ENCODE data around the gene KRTAP29-1. TPM values are rescaled to one million over a fixed set of nuclear protein-coding genes. Genes with fewer than 3 reads are reported as not detected.
A peak's percentile ranks its signal among the peaks of the same experiment; 100 is the strongest.

Gene KRTAP29-1
- total RNA-seq, 2 experiments from 2014 or later = not detected

- no peaks in the 10 kb centered on the region for H3K27me3 Mint-ChIP-seq
- H3K27ac Mint-ChIP-seq = no peak overlapping the region
- CTCF ChIA-PET = no interaction called here
- H3K9me3 Mint-ChIP-seq (ENCODE audit: low read depth) = peaks cover 6% of the 10 kb centered on the region
- peak; percentile 40 for DNase-seq
- no peak overlapping the region for H3K4me3 Mint-ChIP-seq
- H3K4me1 Mint-ChIP-seq = peaks cover 5% of the 10 kb centered on the region
- ATAC-seq = no peak
- H3K36me3 Mint-ChIP-seq = peaks cover 2% of the 10 kb centered on the region
Observed at GRCh38 chr17:41324180-41325075, 21.8 kb upstream of the KRTAP29-1 start.

- Mint-ChIP-seq H3K4me1 (peaks cover 5% of the 10 kb centered on the region), H3K27ac (no peak overlapping the region), H3K9me3 (ENCODE audit: low read depth) (peaks cover 6% of the 10 kb centered on the region), H3K4me3 (no peak overlapping the region), H3K27me3 (no peaks in the 10 kb centered on the region), H3K36me3 (peaks cover 2% of the 10 kb centered on the region)
- ATAC-seq (no peak), DNase-seq (peak; percentile 23)
- CTCF ChIA-PET = interaction anchor here (0.5 to 3.3 kb wide), 15 partner anchors 9 to 461 kb away, joined by 3 to 21 read pairs (median 4); partner anchors contain the start of genes KRT20 and KRTAP16-1
Observed at GRCh38 chr17:41322903-41323895, 20.5 kb upstream of the KRTAP29-1 start.

GRCh38 chr17:41322094-41322902 lies 19.6 kb upstream of the KRTAP29-1 start:
- H3K27me3 Mint-ChIP-seq = no peaks in the 10 kb centered on the region
- peaks cover 5% of the 10 kb centered on the region for H3K4me1 Mint-ChIP-seq
- CTCF ChIA-PET = interaction anchor here (0.5 to 3.3 kb wide), 17 partner anchors 8 to 460 kb away, joined by 3 to 21 read pairs (median 4); partner anchors contain the start of genes KRT20 and KRTAP16-1
- DNase-seq (peak; percentile 31), ATAC-seq (no peak)
- H3K36me3 Mint-ChIP-seq = peaks cover 2% of the 10 kb centered on the region
- H3K9me3 Mint-ChIP-seq (ENCODE audit: low read depth) = peaks cover 6% of the 10 kb centered on the region
- H3K27ac Mint-ChIP-seq = no peak overlapping the region
- no peak overlapping the region for H3K4me3 Mint-ChIP-seq

- Mint-ChIP-seq H3K9me3 (ENCODE audit: low read depth) (peaks cover 6% of the 10 kb centered on the region), H3K27ac (no peak overlapping the region), H3K4me3 (no peak overlapping the region), H3K27me3 (peaks cover 6% of the 10 kb centered on the region), H3K36me3 (peaks cover 2% of the 10 kb centered on the region), H3K4me1 (no peaks in the 10 kb centered on the region)
- CTCF ChIA-PET = no interaction called here
- no peak for DNase-seq
- ATAC-seq = no peak
Observed at GRCh38 chr17:41318231-41318630, 15.6 kb upstream of the KRTAP29-1 start.

- Mint-ChIP-seq H3K4me3 (no peak overlapping the region), H3K9me3 (ENCODE audit: low read depth) (peaks cover 6% of the 10 kb centered on the region), H3K4me1 (peaks cover 5% of the 10 kb centered on the region), H3K27me3 (peaks cover 6% of the 10 kb centered on the region), H3K36me3 (peaks cover 2% of the 10 kb centered on the region), H3K27ac (no peak overlapping the region)
- CTCF ChIA-PET = no interaction called here
- ATAC-seq (no peak), DNase-seq (no peak)
Observed at GRCh38 chr17:41315814-41316445, 13.3 kb upstream of the KRTAP29-1 start.

- CTCF ChIA-PET = no interaction called here
- no peak within 1 kb of the TSS for H3K27ac Mint-ChIP-seq
- ATAC-seq (no peak), DNase-seq (no peak)
- peaks cover 6% of the 10 kb centered on the region for H3K27me3 Mint-ChIP-seq
- H3K9me3 Mint-ChIP-seq (ENCODE audit: low read depth) = peaks cover 4% of the 10 kb centered on the region
- H3K36me3 Mint-ChIP-seq = peaks cover 2% of the 10 kb centered on the region
- no peak within 1 kb of the TSS for H3K4me3 Mint-ChIP-seq
- H3K4me1 Mint-ChIP-seq = peaks cover 11% of the 10 kb centered on the region
Observed at GRCh38 chr17:41315204-41315794, 12.6 kb upstream of the KRTAP29-1 start, which contains the start of gene KRTAP17-1. Gene KRTAP17-1 (minus strand): TSS chr17:41315710. CDS start chr17:41315650, 60 bp downstream.

GRCh38 chr17:41311111-41311510 lies 8.5 kb upstream of the KRTAP29-1 start:
- DNase-seq (no peak), ATAC-seq (no peak)
- Mint-ChIP-seq H3K4me1 (peaks cover 42% of the 10 kb centered on the region), H3K27me3 (peaks cover 4% of the 10 kb centered on the region), H3K36me3 (no peaks in the 10 kb centered on the region), H3K27ac (no peak overlapping the region), H3K9me3 (ENCODE audit: low read depth) (no peaks in the 10 kb centered on the region), H3K4me3 (no peak overlapping the region)
- CTCF ChIA-PET = no interaction called here

GRCh38 chr17:41308918-41309359 lies 6.3 kb upstream of the KRTAP29-1 start, which contains the start of gene KRTAP16-1:
Gene KRTAP16-1 (minus strand): TSS chr17:41309309. CDS start chr17:41309253, 56 bp downstream.
- Mint-ChIP-seq H3K4me3 (peak within 1 kb of the TSS; percentile 45), H3K4me1 (peaks cover 42% of the 10 kb centered on the region), H3K27ac (peak within 1 kb of the TSS; percentile 80), H3K27me3 (peaks cover 1% of the 10 kb centered on the region), H3K36me3 (no peaks in the 10 kb centered on the region), H3K9me3 (ENCODE audit: low read depth) (no peaks in the 10 kb centered on the region)
- CTCF ChIA-PET = interaction anchor here (1.0 to 3.0 kb wide), 3 partner anchors 13 to 355 kb away, joined by 3 to 21 read pairs (median 6); no protein-coding TSS in a partner anchor
- DNase-seq (peak; percentile 64), ATAC-seq (peak; percentile 66)

GRCh38 chr17:41308251-41308917 lies 5.7 kb upstream of the KRTAP29-1 start:
- peak overlapping the region; percentile 45 for H3K4me3 Mint-ChIP-seq
- H3K9me3 Mint-ChIP-seq (ENCODE audit: low read depth) = no peaks in the 10 kb centered on the region
- H3K36me3 Mint-ChIP-seq = no peaks in the 10 kb centered on the region
- DNase-seq (peak; percentile 82), ATAC-seq (peak; percentile 77)
- peak overlapping the region; percentile 80 for H3K27ac Mint-ChIP-seq
- H3K27me3 Mint-ChIP-seq = no peaks in the 10 kb centered on the region
- CTCF ChIA-PET = interaction anchor here (1.0 to 3.0 kb wide), 3 partner anchors 13 to 355 kb away, joined by 3 to 21 read pairs (median 6); no protein-coding TSS in a partner anchor
- H3K4me1 Mint-ChIP-seq = peaks cover 42% of the 10 kb centered on the region

- peaks cover 42% of the 10 kb centered on the region for H3K4me1 Mint-ChIP-seq
- H3K4me3 Mint-ChIP-seq = no peak overlapping the region
- CTCF ChIA-PET = interaction anchor here (2.0 to 3.0 kb wide), 2 partner anchors 14 to 22 kb away, joined by 6 to 21 read pairs; no protein-coding TSS in a partner anchor
- peak overlapping the region; percentile 80 for H3K27ac Mint-ChIP-seq
- ATAC-seq (no peak), DNase-seq (no peak)
- H3K9me3 Mint-ChIP-seq (ENCODE audit: low read depth) = no peaks in the 10 kb centered on the region
- H3K36me3 Mint-ChIP-seq = no peaks in the 10 kb centered on the region
- no peaks in the 10 kb centered on the region for H3K27me3 Mint-ChIP-seq
Observed at GRCh38 chr17:41307647-41308046, 5.0 kb upstream of the KRTAP29-1 start.

- H3K36me3 Mint-ChIP-seq = no peaks in the 10 kb centered on the region
- no peak overlapping the region for H3K27ac Mint-ChIP-seq
- no peak for DNase-seq
- H3K4me1 Mint-ChIP-seq = peaks cover 31% of the 10 kb centered on the region
- no peak overlapping the region for H3K4me3 Mint-ChIP-seq
- no peak for ATAC-seq
- no peaks in the 10 kb centered on the region for H3K9me3 Mint-ChIP-seq (ENCODE audit: low read depth)
- CTCF ChIA-PET = no interaction called here
- H3K27me3 Mint-ChIP-seq = no peaks in the 10 kb centered on the region
Observed at GRCh38 chr17:41304091-41304490, 1.4 kb upstream of the KRTAP29-1 start.

Measured in activated CD8-positive, alpha-beta memory T cell treated with anti-CD3 and anti-CD28 coated beads, Interleukin-2, amount 10 ng/mL, durations not matched to agents 7 days and 5 days (primary cell).